Activated CD4-positive, alpha-beta T cell treated with anti-CD3 and anti-CD28 coated beads, Interleukin-2, amount 50 U/mL, for 4 hours (primary cell): ENCODE measurements around the gene CPZ.

Experiments
- DNase-seq, 2 experiments: peaks; one replicate each; pipeline ENCODE4 v3.0.0-alpha.2; 2020

Gene CPZ

GRCh38 chr4:8656711-8657380, 64.3 kb downstream of the CPZ start:
- DNase-seq: no peak

- DNase-seq: no peak
Measured at GRCh38 chr4:8657381-8658088, 65.0 kb downstream of the CPZ start.

GRCh38 chr4:8662776-8663175, 70.2 kb downstream of the CPZ start:
- no peak for DNase-seq

- no peak for DNase-seq
Measured at GRCh38 chr4:8664031-8664805, 71.7 kb downstream of the CPZ start.

DNA sequence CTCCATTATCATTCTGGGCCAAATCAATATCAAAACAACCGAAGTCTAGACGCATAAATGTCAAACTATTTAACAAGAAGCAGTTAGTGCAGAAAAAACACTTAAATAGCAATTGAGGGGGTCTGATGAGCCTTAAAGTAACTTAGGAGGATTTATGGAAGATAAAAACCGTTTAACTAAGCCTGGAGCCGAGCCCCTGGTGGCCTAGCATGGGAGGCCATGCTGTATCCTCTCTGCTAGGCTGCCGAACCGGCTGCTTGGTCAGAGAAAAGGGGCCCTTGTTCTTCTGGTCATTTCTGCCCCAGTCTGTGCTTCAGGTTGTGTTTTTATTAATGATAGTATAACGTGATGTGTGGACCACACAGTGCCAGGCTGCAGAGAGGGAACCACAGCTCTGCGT, 72.4 kb downstream of the CPZ start:
- no peak for DNase-seq

DNA sequence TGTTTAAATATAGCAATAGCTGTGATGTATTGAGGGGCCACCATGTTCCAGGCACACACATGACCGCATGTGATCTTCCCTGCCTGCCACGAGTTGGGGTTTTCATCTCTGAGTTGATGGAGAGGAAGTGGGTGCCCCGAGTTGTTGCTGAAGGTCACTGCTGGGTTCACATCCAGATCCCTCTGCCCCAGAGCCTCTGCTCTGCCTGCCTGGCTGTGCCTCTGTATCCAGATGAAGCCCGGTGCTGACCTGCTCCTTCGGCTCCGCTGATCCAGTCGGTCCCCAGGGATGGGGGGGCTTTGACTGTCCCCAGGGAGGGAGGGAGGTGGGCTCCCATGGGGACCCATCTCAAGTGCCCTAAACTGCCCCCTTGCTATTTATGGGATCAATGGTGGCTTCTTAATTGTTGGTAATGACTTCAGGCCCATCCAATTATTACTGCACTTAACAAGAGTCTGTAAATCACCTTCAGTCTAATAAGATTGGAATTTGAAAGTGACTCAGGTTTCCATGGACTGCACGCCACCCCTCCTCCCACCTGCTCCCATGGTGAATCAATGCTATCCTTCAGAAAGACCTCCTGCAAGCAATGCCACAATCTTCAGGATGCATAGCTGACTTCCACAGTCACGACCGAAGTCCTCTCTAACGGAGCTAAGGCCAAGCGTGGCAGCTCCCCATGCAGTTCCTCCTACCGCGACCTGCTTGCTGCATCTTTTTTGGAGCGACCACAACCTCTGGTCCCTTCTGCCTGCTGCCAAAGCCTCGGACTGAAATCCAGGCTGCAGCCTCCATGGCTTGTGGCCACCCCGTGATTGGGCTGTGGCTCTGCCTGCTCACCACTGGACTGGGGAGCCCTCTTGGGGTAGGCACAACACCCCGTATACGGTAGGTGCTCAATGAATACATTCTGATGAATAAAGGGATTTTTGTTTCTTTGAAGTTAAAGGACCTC, 73.1 kb downstream of the CPZ start:
- DNase-seq: no peak

GRCh38 chr4:8666581-8666980, 74.0 kb downstream of the CPZ start:
- no peak for DNase-seq
